GM12878 (cell line): ENCODE measurements around the gene DNAJA2.
"Not testable (repeated sequence)": the region's sequence is repeated elsewhere in the genome, so short reads cannot be mapped to it uniquely, and the experiment has no call there.

Source experiments
- CTCF ChIP-seq, 3 experiments: IDR thresholded peaks in 2 of 3; conservative IDR thresholded peaks in 1 of 3; 2 replicates each; pipeline ENCODE4 v1.5.1; 2011; ENCODE audit warnings: low read depth in 3 of 3, low read length in 3 of 3, mild to moderate bottlenecking in 3 of 3, control low read depth in 2 of 3, moderate library complexity in 2 of 3, inconsistent platforms in 1 of 3, mixed read lengths in 1 of 3; ENCODE audit not compliant: control insufficient read depth in 2 of 3, insufficient read depth in 1 of 3; ENCODE audit errors: extremely low read depth in 1 of 3
- TCF7 ChIP-seq: IDR thresholded peaks from 2 replicates; pipeline ENCODE4 v1.6.1; 2014; ENCODE audit warnings: antibody characterized with exemption, borderline replicate concordance
- ZBED1 ChIP-seq: IDR thresholded peaks from 2 replicates; pipeline ENCODE4 v1.6.1; 2016; ENCODE audit warnings: borderline replicate concordance

DNA sequence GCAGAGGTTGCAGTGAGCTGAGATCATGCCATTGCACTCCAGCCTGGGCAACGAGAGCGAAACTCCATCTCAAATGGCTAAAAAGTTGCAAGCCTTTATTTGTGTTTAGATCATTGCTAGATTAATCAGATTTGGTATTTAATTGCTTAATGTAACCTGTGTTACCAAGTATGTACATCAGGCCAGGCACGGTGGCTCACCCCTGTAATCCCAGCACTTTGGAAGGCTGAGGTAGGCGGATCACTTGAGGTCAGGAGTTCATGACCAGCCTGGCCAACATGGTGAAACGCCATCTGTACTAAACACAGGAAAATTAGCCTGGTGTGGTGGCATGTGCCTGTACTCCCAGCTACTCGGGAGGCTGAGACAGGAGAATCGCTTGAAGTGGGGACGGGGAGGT lies 28.8 kb downstream of the DNAJA2 start:
- not testable (repeated sequence) for TF ChIP-seq CTCF (IDR thresholded peaks at IDR 0.05 in 2 of 3, conservative IDR thresholded peaks at IDR 0.05 in 1 of 3; ENCODE audit: control insufficient read depth in 2 of 3, extremely low read depth in 1 of 3, insufficient read depth in 1 of 3, low read depth in 3 of 3, low read length in 3 of 3); ZBED1; TCF7
